Kasumi-1 (cell line): Measurements from ENCODE around the gene NME7.
A peak's percentile ranks its signal among the peaks of the same experiment; 100 is the strongest.
"Not testable (repeated sequence)": the region's sequence is repeated elsewhere in the genome, so short reads cannot be mapped to it uniquely, and the experiment has no call there.

Source experiments
- DNase-seq, 2 experiments: peaks; one replicate each; lab custom pipeline; 2025; lab: John Stamatoyannopoulos, UW

The NME7 gene

GRCh38 chr1:169340882-169341281 is 26.7 kb downstream of the NME7 start:
- DNase-seq = no peak

GRCh38 chr1:169339773-169340172 is 27.8 kb downstream of the NME7 start:
- DNase-seq = peak; percentile 7 to 14

GRCh38 chr1:169338617-169339016 is 29.0 kb downstream of the NME7 start:
- DNase-seq = no peak

- DNase-seq = not testable (repeated sequence)
These were observed 30.5 kb downstream of the NME7 start for GRCh38 chr1:169336947-169337715.

- DNase-seq = not testable (repeated sequence)
These were observed 32.9 kb downstream of the NME7 start for GRCh38 chr1:169334727-169335126.

- no peak for DNase-seq
These were observed 36.7 kb downstream of the NME7 start for GRCh38 chr1:169330927-169331326.

- DNase-seq = no peak
These were observed 38.2 kb downstream of the NME7 start for GRCh38 chr1:169329383-169329782.

GRCh38 chr1:169327875-169328274 is 39.7 kb downstream of the NME7 start:
- no peak for DNase-seq

- peak in 1 of 2 experiments; percentile 37 for DNase-seq
These were observed 40.7 kb downstream of the NME7 start for GRCh38 chr1:169326956-169327268.

GRCh38 chr1:169326261-169326955 is 41.2 kb downstream of the NME7 start:
- DNase-seq = peak in 1 of 2 experiments; percentile 29

GRCh38 chr1:169325117-169325516 is 42.5 kb downstream of the NME7 start:
- no peak for DNase-seq

GRCh38 chr1:169322138-169322537 is 45.5 kb downstream of the NME7 start:
- no peak for DNase-seq

GRCh38 chr1:169321539-169321938 is 46.1 kb downstream of the NME7 start:
- DNase-seq = peak; percentile 17 to 23

GRCh38 chr1:169318536-169319244 is 48.9 kb downstream of the NME7 start:
- no peak for DNase-seq

- DNase-seq = no peak
These were observed 51.0 kb downstream of the NME7 start for GRCh38 chr1:169316556-169316955.

- DNase-seq = peak; percentile 82 to 83
These were observed 55.3 kb downstream of the NME7 start for GRCh38 chr1:169312084-169312954.

GRCh38 chr1:169309178-169310166 is 58.1 kb downstream of the NME7 start:
- DNase-seq = peak in 1 of 2 experiments; percentile 4

- no peak for DNase-seq
These were observed 59.1 kb downstream of the NME7 start for GRCh38 chr1:169308313-169309039.

- no peak for DNase-seq
These were observed 60.4 kb downstream of the NME7 start for GRCh38 chr1:169307176-169307575.

- DNase-seq = no peak
These were observed 61.6 kb downstream of the NME7 start for GRCh38 chr1:169305948-169306347.
